ENCODE results near the gene FSCN2.

FSCN2 gene

DNA sequence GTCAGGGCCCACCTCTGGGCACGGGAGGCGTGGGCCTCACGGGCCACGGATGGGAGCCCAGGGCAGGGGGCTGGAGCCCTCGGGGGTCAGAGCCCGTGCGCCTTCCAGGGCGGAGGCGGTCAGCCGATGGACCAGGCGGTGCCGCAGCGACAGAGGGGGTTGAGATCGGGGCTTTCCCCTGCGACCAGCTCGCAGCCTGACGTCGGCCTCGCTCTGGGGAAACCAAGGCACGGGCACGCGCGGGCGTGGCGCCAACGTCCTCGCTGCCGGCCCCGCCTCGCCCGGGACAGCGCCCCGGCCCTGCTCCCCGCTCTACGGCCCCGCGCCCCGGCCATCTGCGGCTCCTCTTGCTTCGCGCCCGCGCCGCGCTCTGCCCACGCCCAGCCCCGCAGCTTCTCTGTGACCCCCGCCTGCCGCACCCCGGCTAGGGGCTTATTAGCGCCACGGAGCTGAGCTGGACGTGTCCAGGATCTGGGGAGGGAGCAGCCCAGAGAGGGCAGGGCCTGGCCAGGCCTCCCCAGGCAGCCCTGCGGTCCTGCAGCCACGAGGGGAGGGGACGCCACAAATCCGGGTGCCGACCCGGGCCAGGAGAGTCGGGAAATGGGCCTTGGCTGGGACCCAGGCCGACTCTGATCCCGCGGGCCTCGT, 29.1 kb upstream of the FSCN2 start:
- Histone ChIP-seq H3K9me3 (no peaks in the 10 kb centered on the region), H3K4me3 (ENCODE audit: low read depth, low read length) (no peak overlapping the region), H3K4me1 (no peaks in the 10 kb centered on the region), H3K36me3 (no peaks in the 10 kb centered on the region), H3K27me3 (no peaks in the 10 kb centered on the region)
- TF ChIP-seq, protein P1, sequence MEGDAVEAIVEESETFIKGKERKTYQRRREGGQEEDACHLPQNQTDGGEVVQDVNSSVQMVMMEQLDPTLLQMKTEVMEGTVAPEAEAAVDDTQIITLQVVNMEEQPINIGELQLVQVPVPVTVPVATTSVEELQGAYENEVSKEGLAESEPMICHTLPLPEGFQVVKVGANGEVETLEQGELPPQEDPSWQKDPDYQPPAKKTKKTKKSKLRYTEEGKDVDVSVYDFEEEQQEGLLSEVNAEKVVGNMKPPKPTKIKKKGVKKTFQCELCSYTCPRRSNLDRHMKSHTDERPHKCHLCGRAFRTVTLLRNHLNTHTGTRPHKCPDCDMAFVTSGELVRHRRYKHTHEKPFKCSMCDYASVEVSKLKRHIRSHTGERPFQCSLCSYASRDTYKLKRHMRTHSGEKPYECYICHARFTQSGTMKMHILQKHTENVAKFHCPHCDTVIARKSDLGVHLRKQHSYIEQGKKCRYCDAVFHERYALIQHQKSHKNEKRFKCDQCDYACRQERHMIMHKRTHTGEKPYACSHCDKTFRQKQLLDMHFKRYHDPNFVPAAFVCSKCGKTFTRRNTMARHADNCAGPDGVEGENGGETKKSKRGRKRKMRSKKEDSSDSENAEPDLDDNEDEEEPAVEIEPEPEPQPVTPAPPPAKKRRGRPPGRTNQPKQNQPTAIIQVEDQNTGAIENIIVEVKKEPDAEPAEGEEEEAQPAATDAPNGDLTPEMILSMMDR (IDR thresholded peaks at IDR 0.05; ENCODE audit: low read depth, low read length): no peak
- DNase-seq: no peak

DNA sequence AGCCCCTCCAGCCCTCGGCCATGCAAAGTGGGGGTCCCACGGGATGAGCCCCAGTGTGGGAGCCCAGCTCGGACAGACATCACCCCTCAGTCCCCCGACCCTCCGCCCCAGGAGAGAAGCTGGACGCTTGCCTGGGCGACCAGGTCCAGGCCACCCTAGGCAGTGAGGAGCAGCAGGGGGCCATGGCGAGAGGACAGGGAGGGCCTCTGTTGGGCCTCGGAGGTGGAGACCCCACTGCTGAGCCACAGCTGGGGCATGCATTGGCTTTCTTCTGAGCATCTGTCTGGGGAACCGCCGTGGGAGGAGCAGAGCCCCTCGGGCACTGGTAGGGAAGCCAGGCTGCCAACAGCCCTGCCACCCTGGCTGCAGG, 28.6 kb upstream of the FSCN2 start:
- Histone ChIP-seq H3K36me3 (no peaks in the 10 kb centered on the region), H3K9me3 (no peaks in the 10 kb centered on the region), H3K4me1 (no peaks in the 10 kb centered on the region), H3K4me3 (ENCODE audit: low read depth, low read length) (no peak overlapping the region), H3K27me3 (no peaks in the 10 kb centered on the region)
- DNase-seq: peak; percentile 6
- TF ChIP-seq, protein P1 (IDR thresholded peaks at IDR 0.05; ENCODE audit: low read depth, low read length): no peak

DNA sequence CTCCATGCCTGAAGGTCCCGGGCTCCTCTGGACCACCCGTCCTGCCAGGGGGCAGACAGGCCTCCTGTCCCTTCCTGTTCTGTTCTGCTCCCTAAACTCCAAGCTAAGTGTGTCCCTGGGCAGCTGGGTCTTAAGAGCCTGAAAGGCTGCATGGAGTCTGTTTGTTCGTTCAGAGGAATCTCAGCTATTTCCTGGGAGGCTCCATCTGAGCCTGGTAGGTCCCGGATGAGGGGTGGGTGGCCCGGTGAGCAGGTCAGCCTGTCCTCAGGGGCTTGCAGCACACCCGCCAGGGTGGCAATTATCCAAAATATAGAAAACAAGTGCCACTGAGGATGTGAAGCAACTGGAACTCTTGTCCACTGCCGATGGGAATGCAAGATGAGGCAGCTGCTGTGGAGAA, 28.1 kb upstream of the FSCN2 start:
- H3K4me1 ChIP-seq: no peaks in the 10 kb centered on the region
- H3K4me3 ChIP-seq (ENCODE audit: low read depth, low read length): no peak overlapping the region
- TF ChIP-seq, protein P1 (IDR thresholded peaks at IDR 0.05; ENCODE audit: low read depth, low read length): no peak
- no peaks in the 10 kb centered on the region for H3K27me3 ChIP-seq
- DNase-seq: peak; percentile 4
- H3K9me3 ChIP-seq: no peaks in the 10 kb centered on the region
- no peaks in the 10 kb centered on the region for H3K36me3 ChIP-seq

DNA sequence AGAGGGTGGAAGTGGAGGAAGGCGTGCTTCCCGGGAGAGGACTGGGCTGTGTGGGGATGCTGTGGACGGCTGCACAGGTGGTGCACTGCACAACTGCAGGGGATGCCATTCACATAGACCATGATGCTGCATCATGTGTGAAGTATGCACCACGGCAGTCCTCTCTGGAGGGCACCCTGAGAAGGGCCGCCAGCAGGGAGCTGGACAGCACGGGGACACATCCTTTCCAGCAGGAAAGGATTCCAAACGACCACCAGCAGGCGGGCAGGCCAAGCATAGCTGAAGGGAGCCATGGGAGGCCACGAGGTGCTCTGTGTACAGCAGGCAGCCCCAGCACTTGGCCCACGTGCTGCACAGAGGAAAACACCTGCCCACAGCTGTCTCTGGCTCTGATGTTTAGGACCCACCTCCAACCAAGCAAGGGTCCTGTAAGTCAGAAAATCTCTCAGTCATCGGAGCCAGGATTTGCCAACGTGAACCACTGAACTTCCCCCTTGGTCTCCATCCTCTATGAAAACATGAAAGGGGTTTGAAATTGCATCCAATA, 25.6 kb upstream of the FSCN2 start:
- no peaks in the 10 kb centered on the region for H3K27me3 ChIP-seq
- no peak for DNase-seq
- TF ChIP-seq, protein P1 (IDR thresholded peaks at IDR 0.05; ENCODE audit: low read depth, low read length): no peak
- no peak overlapping the region for H3K4me3 ChIP-seq (ENCODE audit: low read depth, low read length)
- H3K4me1 ChIP-seq: no peaks in the 10 kb centered on the region
- H3K36me3 ChIP-seq: no peaks in the 10 kb centered on the region
- H3K9me3 ChIP-seq: no peaks in the 10 kb centered on the region

DNA sequence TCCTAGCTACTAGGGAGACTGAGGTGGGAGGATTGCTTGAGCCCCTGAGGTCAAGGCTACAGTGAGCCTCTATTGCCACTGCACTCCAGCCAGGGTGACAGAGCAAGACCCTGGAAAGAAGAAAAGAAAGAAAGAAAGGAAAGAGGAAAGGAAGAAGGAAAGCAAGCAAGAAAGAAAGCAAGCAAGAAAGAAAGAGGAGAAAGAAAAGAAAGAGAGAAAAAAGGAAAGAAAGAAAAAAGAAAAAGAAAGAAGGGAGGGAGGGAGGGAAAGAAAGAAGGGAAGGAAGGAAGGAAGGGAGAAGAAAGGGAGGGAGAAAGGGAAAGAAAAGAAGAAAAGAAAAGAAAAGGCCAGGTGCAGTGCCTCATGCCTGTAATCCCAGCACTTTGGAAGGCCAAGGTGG, 24.6 kb upstream of the FSCN2 start:
- DNase-seq: no peak
- peaks cover 3% of the 10 kb centered on the region for H3K36me3 ChIP-seq
- TF ChIP-seq, protein P1 (IDR thresholded peaks at IDR 0.05; ENCODE audit: low read depth, low read length): no peak
- no peaks in the 10 kb centered on the region for H3K4me1 ChIP-seq
- H3K4me3 ChIP-seq (ENCODE audit: low read depth, low read length): no peak overlapping the region
- no peaks in the 10 kb centered on the region for H3K27me3 ChIP-seq
- H3K9me3 ChIP-seq: no peaks in the 10 kb centered on the region

DNA sequence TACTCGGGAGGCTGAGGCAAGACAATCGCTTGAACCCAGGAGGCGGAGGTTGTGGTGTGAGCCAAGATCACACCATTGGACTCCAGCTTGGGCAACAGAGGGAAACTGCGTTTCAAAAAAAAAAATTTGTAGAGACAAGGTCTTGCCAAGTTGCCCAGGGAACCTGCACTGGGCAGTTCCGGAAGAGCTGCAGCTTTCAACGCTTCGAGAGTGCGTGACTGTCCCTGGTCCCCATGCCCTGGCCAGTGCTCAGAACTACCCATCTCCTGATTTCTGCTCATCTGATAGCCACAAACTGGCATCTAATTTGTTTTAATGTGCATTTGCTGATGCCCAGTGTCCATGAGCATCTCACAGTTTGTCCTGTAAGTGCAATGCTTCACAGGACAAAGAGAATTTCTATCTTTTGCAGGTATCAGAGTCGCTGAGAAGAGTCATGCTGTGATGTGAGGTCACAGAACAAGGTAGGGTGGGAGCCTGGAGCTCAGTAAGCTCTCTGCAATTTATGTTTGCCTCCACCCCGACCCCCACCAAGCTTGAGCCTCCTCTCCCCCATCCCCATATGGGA, 19.5 kb upstream of the FSCN2 start:
- TF ChIP-seq, protein P1 (IDR thresholded peaks at IDR 0.05; ENCODE audit: low read depth, low read length): no peak

More for the DNA sequence above, 19.5 kb upstream of the FSCN2 start:
- Histone ChIP-seq H3K9me3 (no peaks in the 10 kb centered on the region), H3K4me3 (ENCODE audit: low read depth, low read length) (no peak overlapping the region), H3K4me1 (no peaks in the 10 kb centered on the region), H3K36me3 (peaks cover 39% of the 10 kb centered on the region), H3K27me3 (no peaks in the 10 kb centered on the region)
- DNase-seq: no peak

Measured in BE2C (cell line).